ENCODE data around the gene BCORL1.

DNA sequence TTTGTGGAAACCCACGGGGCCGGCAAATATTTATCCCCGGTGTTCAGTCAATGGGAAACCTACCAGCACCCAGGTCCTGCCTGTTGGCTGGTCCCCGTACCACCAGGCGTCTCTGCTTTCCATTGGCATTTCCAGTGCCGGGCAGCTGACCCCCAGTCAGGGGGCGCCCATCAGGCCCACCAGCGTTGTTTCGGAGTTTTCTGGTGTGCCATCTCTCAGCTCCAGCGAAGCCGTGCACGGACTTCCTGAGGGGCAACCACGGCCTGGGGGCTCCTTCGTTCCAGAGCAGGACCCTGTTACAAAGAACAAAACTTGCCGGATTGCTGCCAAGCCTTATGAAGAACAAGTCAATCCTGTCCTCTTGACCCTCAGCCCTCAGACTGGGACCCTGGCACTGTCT is 32.7 kb downstream of the BCORL1 start:
- TF ChIP-seq, protein P1, sequence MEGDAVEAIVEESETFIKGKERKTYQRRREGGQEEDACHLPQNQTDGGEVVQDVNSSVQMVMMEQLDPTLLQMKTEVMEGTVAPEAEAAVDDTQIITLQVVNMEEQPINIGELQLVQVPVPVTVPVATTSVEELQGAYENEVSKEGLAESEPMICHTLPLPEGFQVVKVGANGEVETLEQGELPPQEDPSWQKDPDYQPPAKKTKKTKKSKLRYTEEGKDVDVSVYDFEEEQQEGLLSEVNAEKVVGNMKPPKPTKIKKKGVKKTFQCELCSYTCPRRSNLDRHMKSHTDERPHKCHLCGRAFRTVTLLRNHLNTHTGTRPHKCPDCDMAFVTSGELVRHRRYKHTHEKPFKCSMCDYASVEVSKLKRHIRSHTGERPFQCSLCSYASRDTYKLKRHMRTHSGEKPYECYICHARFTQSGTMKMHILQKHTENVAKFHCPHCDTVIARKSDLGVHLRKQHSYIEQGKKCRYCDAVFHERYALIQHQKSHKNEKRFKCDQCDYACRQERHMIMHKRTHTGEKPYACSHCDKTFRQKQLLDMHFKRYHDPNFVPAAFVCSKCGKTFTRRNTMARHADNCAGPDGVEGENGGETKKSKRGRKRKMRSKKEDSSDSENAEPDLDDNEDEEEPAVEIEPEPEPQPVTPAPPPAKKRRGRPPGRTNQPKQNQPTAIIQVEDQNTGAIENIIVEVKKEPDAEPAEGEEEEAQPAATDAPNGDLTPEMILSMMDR (IDR thresholded peaks at IDR 0.05), result no peak
- no peak for TF ChIP-seq POLR2A (IDR thresholded peaks at IDR 0.05)
- TF ChIP-seq POLR2AphosphoS5 (IDR thresholded peaks at IDR 0.05), result no peak
